HG02885 (cell line): ENCODE measurements around the gene KIT.

Source experiments
- ATAC-seq: cut with Tn5 transposase; IDR thresholded peaks from one replicate; pipeline ENCODE4 v1.9.1; 2021; ENCODE audit warnings: mild to moderate bottlenecking; ENCODE audit not compliant: unreplicated experiment, poor library complexity

Gene KIT

DNA sequence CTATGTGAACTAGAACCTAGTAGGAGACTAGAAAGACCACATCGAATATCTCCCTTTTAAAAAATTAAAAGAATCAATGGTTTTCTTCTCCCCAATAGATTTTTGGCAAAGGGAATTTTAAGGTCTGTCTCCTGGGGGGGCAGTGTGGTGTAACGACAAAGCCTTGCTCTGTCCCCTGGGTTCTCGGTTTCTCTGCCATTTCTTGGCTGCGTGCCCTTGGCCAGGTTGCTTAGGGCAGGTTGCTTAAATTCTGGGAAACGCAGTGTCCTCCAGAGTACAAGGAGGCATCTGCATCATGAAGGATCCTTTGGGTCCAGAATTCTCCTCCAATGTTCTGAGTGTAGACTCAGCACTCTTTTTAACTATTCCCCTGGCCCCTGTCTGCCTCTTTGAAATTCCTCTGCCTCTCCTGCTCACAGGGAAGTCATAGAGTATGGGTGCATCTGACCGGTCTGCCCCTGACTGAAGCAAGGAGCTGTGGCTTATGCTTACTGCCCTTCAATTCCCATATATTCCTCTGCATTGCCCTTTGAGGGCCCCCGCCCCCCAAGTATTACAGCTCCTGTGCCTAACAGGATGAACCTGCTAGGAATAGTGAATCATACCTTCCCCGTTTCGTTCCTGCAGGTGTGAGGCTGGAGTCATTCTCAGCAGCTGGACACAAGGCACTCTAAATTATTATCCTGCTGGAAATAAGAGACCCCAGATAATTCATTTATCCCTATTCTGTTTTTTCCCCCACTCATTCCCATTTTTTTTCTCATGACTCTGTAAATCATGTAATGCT is 2.2 kb downstream of the KIT start:
- ATAC-seq, result no peak

DNA sequence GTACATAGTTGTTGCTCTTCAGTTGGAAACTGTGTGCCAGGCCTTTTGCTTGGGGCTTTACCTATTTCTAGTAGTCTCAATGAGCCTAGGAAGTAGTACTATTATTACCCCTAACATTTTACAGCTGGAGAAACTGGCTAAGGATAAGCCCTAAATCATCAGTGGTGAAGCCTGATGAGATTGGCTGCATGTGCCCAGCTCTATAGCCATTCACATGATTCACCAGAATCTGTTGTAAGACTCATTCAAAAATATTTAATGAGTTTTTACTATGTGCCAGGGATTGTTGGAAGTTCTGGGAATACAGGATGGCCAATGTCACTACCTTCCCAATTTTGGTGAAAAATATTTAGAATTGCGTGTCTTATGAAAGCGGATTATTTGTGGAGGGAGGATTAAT is 2.8 kb downstream of the KIT start:
- ATAC-seq, result no peak

DNA sequence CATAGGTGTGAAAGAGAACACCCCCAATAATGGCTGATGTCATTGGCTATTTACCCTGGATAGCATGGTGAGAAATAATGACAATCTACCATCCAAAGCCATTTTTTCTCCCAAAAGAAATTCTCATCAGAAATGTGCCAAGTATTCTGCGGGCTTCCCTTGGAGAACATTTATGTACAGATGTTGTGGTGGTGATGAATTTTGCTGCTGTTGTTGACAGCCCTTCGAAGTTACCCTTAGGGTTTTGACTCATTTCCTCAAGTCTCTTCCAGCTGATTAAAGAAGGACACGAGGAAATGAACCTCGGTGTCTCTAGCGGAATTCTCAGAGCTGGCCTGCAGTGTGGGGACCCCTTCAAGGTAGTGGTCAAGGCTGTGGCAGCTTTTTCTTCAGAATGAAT is 3.4 kb downstream of the KIT start:
- no peak for ATAC-seq

DNA sequence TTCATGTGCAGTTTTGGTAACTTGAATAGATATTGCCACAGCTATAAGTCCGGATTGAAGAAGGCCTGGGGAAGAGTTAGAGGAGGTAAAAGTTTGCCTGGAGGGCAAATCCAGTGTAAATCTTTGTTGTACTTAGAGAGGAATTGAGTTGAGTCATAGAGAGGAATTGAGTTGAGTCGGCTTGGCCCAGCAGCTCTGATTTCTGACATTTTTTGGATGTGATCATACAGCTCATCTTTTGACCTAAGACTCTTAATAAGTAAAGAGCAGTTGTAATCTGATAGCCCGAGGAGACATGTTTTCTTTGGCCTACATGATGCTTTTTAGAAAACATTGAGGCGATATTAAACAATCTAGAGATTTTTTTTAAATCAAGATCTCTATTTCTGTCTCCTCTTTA is 3.9 kb downstream of the KIT start:
- no peak for ATAC-seq

DNA sequence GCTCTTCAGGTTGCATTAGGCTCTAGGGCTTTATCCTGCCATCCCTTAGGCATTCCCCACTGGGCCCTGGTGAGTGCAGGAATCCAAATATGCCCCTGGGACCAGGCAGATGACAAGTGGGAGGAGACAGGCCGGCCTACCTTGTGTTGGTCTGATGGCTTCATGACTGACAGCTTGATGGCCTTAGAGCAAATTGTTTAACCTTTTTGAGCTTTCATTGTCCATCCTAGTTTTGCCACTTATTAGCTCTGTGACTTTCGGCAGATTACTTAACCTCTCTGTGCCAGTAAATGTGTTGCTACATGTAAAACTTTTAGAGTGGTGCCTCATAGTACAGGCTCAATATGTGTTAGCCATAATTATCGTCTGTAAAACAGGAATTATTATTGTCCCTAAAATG is 4.4 kb downstream of the KIT start:
- no peak for ATAC-seq

DNA sequence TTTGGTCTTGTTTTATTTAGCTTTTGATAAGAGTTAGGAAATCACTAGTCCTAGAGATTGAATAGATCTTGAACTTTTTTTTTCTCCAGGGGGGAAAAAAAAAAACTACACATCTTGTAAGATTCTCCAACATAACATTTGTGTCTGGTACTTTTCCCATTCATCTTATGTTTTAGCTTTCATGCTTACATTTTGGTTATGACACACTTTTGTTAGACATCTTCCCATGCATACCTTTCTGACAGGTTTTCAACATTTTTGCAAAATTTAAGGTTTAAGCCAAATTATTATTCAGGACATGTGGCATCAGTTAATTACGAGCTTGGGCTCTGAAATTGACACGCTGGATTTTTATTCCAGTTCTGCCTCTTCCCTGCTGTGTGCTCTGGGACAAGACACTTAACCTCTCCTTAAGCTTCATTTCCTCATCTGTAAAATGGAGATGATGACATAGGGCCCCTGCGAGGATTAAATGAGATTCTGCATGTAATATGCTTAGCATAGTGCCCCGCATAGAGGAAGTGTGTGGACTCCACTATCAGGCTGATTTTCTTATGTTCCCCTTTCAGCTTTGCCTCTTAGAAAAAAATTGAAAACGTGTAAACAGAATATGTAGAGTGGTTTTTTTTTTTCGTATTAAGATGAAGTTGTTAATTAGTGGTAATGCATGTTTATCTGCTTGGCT is 5.3 kb downstream of the KIT start:
- no peak for ATAC-seq

DNA sequence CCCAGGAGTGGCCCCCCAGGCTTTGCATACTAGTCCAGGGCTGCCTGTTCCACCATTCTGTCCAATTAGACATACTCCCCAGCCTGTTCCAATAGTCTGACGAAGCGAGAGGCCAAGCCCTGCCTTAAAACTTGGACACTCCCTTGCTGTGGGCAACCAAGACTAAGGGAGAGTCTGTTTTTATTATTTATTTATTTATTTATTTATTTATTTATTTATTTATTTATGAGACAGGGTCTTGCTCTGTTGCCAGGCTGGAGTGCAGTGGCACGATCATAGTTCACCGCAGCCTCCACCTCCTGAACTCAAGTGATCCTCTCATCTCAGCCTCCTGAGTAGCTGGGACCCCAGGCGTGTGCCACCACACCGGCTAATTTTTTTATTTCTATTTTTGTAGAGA is 6.6 kb downstream of the KIT start:
- no peak for ATAC-seq

DNA sequence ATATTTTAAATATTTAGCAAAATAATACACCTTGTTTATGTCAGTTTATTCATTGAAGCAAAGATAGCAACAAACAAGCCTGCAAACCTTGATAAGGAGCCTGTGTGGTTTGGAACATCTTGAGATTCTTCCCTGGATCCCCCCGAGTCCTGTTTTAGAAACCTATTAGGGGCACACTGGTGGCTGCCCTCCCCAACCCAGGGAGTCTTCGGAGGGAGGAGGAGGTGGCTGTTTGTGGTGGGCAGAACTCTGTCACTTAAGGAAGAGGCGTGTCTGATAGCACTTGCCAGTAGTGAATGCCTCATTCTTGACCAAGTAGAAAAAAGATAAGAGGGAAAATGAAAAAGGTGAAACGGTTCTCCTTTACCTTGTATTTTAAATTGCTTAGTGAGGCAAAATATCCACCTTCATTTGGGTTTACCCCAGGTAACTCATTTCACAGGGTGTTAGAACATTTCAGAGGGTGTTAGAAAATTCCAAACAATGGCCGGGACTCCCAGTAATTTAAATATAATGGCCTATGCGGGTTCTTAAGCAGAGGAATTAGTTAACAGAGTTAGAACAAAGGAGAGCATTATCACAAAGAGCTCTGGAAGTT is 10.4 kb downstream of the KIT start:
- ATAC-seq, result no peak

DNA sequence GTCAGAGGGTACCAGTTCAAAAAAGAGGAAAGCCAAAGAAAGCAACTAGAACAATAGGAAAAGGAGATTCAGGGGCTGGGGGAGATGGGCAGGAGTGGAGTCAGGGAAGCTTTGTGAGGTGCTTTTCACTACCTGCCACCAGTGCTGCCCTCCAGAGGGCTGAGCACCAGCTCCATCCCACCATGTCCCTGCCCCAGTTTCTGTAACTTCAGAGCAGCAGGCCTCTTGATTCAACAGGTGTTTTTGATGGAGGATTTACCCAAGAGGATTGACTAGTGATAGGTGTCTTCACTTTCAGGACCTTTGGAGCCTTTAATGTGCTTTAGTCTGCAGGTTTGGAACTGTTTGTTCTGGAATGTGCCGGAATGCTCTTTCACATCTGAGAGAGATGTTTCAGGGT is 12.1 kb downstream of the KIT start:
- no peak for ATAC-seq

DNA sequence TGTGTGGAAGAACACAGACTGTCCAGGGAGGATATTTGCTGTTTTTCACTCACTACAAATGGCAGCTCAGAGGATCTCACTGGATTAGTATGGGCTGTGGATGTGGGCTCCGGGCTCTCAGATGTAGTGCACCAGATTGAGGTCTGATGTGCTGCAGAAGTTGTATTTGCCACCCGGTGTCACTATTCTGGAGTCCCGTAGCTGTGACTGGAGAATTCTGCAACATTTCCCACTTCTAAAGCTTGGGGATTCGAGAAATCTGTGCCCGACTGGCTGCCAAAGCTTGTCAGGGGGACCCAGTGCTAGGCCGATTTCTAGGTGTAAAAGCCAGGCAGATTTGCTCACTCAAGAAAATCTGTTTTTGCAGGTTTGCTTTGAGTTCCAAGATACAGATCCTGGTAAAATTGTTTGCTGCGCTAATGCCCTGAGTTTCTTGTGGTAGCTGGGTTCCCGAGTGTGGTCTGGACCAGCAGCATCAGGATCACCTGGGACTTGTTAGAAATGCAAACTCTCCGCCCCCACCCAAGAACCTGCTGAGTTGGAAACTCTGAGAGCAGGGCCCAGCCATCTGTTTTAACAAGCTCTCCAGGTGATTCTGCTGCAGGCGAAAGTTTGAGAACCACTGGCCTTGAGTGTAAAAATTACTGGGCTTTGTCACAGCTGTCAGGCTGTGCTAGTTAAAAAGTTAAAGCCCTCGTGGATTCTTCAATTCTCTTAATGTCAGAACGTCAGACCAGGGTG is 18.1 kb downstream of the KIT start:
- ATAC-seq, result no peak

DNA sequence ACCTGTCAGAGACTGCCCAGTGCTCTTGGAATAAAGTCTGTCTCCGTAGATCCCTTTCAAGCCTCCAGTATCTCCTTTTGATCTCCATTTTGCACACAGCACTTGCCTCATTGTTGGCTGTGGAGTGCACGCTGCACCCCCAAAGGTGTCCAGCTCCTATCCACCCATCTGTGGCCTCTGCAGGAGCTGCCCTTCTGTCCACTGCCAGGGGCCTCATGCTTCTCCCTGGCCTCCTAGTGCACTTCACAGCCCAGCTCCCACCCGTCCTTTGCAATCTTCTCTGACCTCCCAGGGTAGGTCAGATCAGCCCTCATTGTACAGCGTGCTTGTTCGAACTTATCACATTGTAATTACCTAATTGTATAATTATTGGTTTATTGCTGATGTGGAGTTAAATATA is 18.9 kb downstream of the KIT start:
- no peak for ATAC-seq

DNA sequence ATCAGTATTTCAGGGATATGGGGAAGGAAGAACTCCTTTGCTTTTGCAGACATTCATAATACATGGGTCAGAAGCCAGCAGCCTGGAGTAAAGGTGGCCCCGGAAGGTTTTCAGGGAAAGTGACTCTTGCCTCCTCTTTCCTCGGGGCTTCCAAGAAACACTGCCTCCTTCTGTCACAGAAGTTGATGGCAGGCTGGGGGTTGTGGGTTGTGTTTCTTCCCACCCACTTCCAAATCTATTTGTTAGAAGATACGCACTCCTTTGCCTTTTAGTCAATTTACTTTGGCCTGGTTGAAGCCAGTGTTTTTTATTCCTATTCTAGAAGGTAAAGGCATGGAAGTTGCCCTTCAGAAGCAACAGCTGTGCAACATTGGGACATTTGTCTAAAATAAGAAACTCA is 19.7 kb downstream of the KIT start:
- ATAC-seq, result no peak

DNA sequence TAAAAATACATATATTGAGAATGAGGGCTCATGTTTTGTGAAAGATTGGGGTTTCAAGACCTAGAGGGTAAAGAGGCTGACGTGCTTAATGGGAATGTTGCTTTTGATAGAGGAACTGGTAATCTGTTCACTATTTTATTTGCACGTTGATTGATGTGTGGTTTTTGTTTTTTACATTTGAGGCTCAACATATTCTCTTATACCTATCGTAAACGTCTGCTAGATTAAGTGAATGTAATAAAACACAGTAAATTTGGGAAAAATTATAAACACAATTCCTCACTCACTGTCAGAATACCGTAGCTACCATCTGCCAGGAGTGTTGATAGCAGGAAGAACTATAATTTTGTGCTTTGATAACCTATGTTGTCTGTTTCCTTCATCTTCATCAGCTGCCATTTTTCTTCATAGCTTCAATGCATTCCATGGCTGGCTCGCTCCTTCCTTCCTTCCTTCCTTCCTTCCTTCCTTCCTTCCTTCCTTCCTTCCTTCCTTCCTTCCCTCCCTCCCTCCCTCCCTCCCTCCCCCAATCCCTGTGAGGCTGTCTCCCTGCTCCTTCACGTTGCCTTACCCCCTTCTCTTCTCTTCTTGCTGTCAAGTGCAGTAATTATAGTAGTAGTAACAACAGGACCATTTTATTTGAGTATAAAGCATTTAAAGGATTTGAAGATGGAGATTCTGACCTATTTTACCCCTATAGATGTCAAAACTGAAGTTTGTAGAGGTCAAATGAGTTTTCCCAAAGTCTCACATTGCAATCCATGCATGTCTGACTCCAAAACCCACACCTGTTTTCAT is 20.3 kb downstream of the KIT start:
- no peak for ATAC-seq

DNA sequence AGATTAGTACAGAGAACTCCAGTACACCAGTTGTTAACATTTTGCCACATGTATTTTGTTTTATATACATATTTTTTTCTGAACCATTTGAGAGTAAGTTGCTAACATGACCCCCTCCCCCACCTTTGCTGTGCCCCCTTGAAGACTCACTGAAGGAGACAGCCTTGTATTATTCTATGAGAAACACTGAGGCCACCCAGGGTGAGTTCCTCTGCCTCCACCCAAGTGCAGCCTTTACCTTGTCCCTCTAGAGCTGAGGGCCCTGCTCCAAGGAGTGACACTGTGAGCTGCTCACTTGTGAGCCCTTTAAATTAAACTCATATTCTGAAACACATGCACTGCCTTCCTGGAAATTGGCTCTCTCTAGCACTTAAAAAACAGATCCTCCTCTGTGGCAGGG is 21.1 kb downstream of the KIT start:
- no peak for ATAC-seq

DNA sequence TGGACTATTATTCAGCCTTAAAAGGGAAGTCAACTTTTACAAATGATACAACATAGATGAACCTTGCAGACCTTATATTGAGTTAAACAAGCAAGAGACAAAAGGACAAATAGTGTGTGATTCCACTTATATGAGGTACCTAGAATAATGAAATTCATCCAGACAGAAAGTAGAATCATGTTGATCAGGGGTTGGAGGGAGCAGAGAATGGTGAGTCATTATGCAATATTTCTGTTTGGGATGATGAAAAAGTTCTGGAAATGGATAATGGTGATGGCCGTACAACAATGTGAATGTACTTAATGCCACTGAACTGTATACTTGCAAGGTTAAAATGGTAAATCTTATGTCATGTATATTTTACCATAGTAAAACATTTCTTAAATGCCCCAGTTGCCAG is 22.1 kb downstream of the KIT start:
- no peak for ATAC-seq

DNA sequence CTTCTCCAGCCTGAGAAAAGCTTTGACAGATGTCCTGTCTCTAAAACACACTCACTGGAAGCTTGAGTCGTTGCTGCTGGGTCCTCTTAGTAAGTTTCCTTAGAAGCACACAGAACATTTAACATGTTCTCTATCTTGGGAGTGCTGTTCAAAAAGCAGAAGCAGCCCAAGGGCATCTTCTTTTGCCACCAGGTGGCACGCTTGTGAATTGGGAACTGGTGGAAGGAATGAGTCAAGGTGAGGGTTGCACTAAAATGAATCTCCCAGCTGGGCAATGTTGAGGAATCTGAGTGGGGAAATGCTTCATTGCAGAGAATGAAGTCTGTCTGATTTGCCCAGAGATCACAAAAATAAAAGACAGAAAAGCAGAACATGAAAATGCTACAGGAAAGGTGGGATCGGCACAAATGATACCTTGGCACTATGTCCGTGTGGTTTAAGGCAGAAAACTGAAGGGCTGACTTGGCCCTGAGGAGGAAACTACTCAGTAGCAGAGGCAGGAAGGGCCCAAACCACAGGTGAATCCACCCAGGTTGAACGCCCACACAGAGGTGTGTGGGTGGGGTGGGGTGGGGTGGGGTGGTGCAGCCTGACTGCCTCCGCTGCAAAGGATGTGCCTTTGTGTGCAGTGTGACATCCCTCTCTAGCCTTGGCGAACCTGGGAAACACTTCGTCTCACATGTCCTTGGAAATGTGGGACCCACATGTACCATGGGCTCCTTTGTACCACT is 26.0 kb downstream of the KIT start:
- ATAC-seq, result peak; percentile 54

DNA sequence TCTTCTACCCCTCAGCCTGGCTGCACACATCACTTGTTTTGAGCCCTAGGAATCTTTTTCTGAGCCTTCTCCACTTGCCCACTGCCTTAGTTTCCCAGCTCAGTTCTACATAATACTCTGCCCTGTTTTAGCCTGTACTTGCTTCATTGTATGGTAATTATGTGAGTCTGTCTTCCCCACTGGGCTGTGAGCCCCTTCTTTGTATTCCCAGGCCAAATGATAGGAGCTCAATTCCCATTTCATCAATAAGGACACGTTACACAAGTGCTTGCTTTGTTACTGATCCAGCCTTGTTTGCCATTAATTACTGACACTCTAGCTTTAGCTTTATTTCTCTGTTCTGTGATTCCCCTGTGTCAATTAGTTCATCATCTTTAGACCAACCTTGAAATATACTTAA is 28.1 kb downstream of the KIT start:
- no peak for ATAC-seq

DNA sequence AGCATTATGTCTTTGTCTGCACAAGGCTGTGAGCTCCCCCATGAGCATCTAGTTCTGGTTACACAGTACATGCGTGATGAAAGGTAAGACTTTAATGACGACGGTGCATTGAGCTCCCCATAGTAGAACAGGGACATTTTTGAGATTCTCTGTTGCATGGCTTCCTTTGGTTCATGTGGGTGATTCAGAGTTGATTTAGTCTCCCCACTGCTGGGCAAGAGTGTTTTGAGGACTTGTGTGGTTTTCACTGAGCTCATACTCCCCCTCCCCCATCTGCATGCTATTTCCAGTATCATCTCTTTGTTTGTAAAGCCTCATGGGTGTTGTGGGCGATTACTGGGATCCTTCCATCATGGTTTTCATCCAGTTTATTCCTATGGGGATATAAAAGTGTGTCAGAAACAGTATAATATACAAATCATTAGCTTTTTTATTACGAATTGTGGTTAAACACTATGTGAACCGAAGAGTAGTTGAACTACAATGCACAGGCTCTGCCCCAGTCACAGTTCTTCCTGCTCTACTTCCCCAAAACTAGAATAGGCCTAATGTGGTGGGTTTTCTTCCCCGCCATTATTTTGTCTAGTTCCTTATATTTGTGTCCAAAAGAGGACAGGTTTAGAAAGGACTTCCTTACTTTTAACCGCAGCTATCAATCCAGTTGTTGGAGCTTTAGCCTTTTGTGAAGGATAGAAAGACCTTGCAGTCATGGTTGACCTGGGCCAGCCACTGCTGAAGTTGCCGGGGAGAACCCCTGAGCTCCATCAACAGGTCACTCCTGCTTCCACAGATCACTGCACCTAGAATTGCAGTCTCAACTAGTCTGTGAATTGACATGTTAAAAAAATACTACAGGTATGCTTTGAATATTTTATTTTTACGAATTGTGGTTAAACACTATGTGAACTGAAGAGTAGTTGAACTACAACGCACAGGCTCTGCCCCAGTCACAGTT is 30.4 kb downstream of the KIT start:
- ATAC-seq, result peak; percentile 46

DNA sequence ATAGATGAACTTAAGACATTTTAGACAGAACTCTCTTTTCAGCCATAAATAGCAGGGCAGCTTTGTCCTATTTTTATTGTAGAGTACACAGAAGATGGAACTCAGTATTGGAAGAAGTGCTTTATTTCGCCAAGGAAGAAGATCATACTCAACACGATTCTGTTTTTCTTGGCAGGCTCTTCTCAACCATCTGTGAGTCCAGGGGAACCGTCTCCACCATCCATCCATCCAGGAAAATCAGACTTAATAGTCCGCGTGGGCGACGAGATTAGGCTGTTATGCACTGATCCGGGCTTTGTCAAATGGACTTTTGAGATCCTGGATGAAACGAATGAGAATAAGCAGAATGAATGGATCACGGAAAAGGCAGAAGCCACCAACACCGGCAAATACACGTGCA is 37.6 kb downstream of the KIT start:
- no peak for ATAC-seq
